ENCODE data around the gene MYL6. TPM values are rescaled to one million over a fixed set of nuclear protein-coding genes. Genes with fewer than 3 reads are reported as not detected.
A peak's percentile ranks its signal among the peaks of the same experiment; 100 is the strongest.

Gene MYL6
- total and polyA plus RNA-seq, 4 donors = 1,471 to 3,593 (median 2,197) TPM

- peak within 1 kb of the TSS; percentile 78 for H3K4me3 ChIP-seq
- ATAC-seq (ENCODE audit: insufficient read depth, low FRiP score) = peak; percentile 88
- DNase-seq = peak; percentile 88 to 92 (median 92)
- H3K27me3 ChIP-seq (ENCODE audit: control insufficient read depth in 3 of 3, insufficient read depth in 3 of 3, low read length in 2 of 3) = no peaks in the 10 kb centered on the region
- peak; percentile 84 for TF ChIP-seq CTCF (IDR thresholded peaks at IDR 0.05; ENCODE audit: control extremely low read depth, extremely low read depth)
- WGBS, 2 donors = 1% methylated on average over 67 to 93 of the region's 93 CpGs
- no peaks in the 10 kb centered on the region for H3K9me3 ChIP-seq (ENCODE audit: control insufficient read depth in 4 of 4, insufficient read depth in 3 of 4, low read length in 3 of 4)
- H3K36me3 ChIP-seq (ENCODE audit: control insufficient read depth in 4 of 4, insufficient read depth in 4 of 4, low read length in 4 of 4) = peaks cover 3 to 16% (median 7%) of the 10 kb centered on the region in 4 donors
- peak within 1 kb of the TSS; percentile 80 to 93 for H3K27ac ChIP-seq (ENCODE audit: low read depth in 1 of 2, low read length in 1 of 2)
- peaks cover 0 to 22% (median 5%) of the 10 kb centered on the region in 5 donors for H3K4me1 ChIP-seq (ENCODE audit: control insufficient read depth in 5 of 5, insufficient read depth in 5 of 5, low read length in 5 of 5)
- peak within 1 kb of the TSS; percentile 77 to 86 for H3K9ac ChIP-seq (ENCODE audit: insufficient read depth in 1 of 2, low read length in 2 of 2)
Observed at GRCh38 chr12:56189099-56189917, 31.1 kb downstream of the MYL6 start, which contains the start of gene SMARCC2. SMARCC2 (minus strand) TSS chr12:56189483; CDS start chr12:56189461, 22 bp downstream.

GRCh38 chr12:56189918-56190694 lies 31.9 kb downstream of the MYL6 start:
- Histone ChIP-seq H3K36me3 (ENCODE audit: control insufficient read depth in 4 of 4, insufficient read depth in 4 of 4, low read length in 4 of 4) (peaks cover 0 to 10% (median 3%) of the 10 kb centered on the region in 4 donors), H3K4me1 (ENCODE audit: control insufficient read depth in 5 of 5, insufficient read depth in 5 of 5, low read length in 5 of 5) (peaks cover 0 to 22% (median 5%) of the 10 kb centered on the region in 5 donors), H3K4me3 (peak overlapping the region; percentile 78), H3K9ac (ENCODE audit: insufficient read depth in 1 of 2, low read length in 2 of 2) (peak overlapping the region; percentile 77 to 86), H3K27me3 (ENCODE audit: control insufficient read depth in 3 of 3, insufficient read depth in 3 of 3, low read length in 2 of 3) (no peaks in the 10 kb centered on the region), H3K27ac (ENCODE audit: low read depth in 1 of 2, low read length in 1 of 2) (peak overlapping the region; percentile 77 to 87), H3K9me3 (ENCODE audit: control insufficient read depth in 4 of 4, insufficient read depth in 3 of 4, low read length in 3 of 4) (no peaks in the 10 kb centered on the region)
- peak; percentile 94 to 96 (median 95) for DNase-seq
- 1% methylated on average over 42 of the region's 42 CpGs for WGBS, 2 donors
- TF ChIP-seq CTCF (IDR thresholded peaks at IDR 0.05; ENCODE audit: control extremely low read depth, extremely low read depth) = no peak
- peak; percentile 75 for ATAC-seq (ENCODE audit: insufficient read depth, low FRiP score)

GRCh38 chr12:56190695-56191155 lies 32.6 kb downstream of the MYL6 start:
- H3K9ac ChIP-seq (ENCODE audit: insufficient read depth in 1 of 2, low read length in 2 of 2) = peak overlapping the region; percentile 40 to 86

More at GRCh38 chr12:56190695-56191155, 32.6 kb downstream of the MYL6 start:
- no peaks in the 10 kb centered on the region for H3K9me3 ChIP-seq (ENCODE audit: control insufficient read depth in 4 of 4, insufficient read depth in 3 of 4, low read length in 3 of 4)
- H3K4me3 ChIP-seq = no peak overlapping the region
- no peaks in the 10 kb centered on the region for H3K27me3 ChIP-seq (ENCODE audit: control insufficient read depth in 3 of 3, insufficient read depth in 3 of 3, low read length in 2 of 3)
- H3K27ac ChIP-seq (ENCODE audit: low read depth in 1 of 2, low read length in 1 of 2) = peak overlapping the region; percentile 77 to 87
- peaks cover 0 to 4% (median 2%) of the 10 kb centered on the region in 4 donors for H3K36me3 ChIP-seq (ENCODE audit: control insufficient read depth in 4 of 4, insufficient read depth in 4 of 4, low read length in 4 of 4)
- WGBS, 2 donors = 19 to 27% methylated on average over 9 of the region's 9 CpGs
- ATAC-seq (ENCODE audit: insufficient read depth, low FRiP score) = no peak
- DNase-seq = peak; percentile 16 to 35 (median 19)
- H3K4me1 ChIP-seq (ENCODE audit: control insufficient read depth in 5 of 5, insufficient read depth in 5 of 5, low read length in 5 of 5) = peaks cover 0 to 22% (median 5%) of the 10 kb centered on the region in 5 donors
- no peak for TF ChIP-seq CTCF (IDR thresholded peaks at IDR 0.05; ENCODE audit: control extremely low read depth, extremely low read depth)
